Left forelimb (tissue), 1 donor: Measurements from ENCODE around the gene ZNF41.

ENCODE experiments used
- DNase-seq: peaks from one replicate; pipeline ENCODE4 v3.0.0-alpha.2; 2018; ENCODE audit warnings: low spot score

The ZNF41 gene

GRCh38 chrX:47489507-47490275 is 6.7 kb upstream of the ZNF41 start:
- DNase-seq, result no peak

- DNase-seq, result no peak
These were observed 1.9 kb upstream of the ZNF41 start for GRCh38 chrX:47484885-47485284.

- peak; percentile 64 for DNase-seq
These were observed 565 bp upstream of the ZNF41 start for GRCh38 chrX:47483306-47484268.

GRCh38 chrX:47482065-47482511 is 934 bp downstream of the ZNF41 start:
- DNase-seq, result no peak

GRCh38 chrX:47481160-47481559 is 1.9 kb downstream of the ZNF41 start:
- DNase-seq, result no peak

GRCh38 chrX:47480576-47480975 is 2.4 kb downstream of the ZNF41 start:
- DNase-seq, result no peak

- no peak for DNase-seq
These were observed 7.5 kb downstream of the ZNF41 start for GRCh38 chrX:47475476-47475875.

DNA sequence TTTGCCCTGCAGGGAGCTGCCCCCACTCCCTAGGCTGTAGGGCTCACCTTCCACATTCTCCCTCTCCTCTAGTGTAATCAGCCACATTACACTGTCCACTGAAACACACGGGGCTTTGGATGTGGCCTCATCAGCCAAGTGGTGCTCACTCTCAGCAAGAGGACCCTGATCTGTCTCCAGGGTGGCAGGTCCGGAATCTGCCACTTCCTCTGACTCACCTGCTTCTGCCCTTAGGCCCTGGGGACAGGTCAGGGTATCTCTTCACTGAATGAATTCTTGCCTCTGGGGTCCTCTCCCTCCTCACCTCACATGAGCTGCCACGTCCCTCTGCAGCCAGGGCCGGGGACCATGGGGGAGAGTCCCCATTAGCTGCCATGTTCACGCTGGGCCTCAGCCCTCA is 15.9 kb downstream of the ZNF41 start:
- DNase-seq, result no peak

DNA sequence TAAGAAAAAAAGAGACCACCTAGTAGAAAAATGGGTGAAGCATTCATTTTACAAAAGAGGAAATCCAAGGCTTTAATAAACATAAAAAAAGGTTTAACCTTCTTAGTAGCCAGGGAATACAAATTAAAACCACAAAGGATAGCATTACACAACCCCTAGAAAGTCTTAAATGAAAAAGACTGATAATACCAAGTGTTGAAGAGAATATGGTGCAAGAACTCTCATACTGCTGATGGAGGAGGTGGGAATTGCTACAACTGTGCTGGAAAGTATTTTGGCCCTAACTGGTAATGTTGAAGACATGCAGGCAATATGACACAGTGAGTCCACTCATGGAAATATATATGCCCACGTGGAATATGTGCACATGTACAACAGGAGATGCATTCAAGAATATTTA is 22.5 kb downstream of the ZNF41 start:
- no peak for DNase-seq

DNA sequence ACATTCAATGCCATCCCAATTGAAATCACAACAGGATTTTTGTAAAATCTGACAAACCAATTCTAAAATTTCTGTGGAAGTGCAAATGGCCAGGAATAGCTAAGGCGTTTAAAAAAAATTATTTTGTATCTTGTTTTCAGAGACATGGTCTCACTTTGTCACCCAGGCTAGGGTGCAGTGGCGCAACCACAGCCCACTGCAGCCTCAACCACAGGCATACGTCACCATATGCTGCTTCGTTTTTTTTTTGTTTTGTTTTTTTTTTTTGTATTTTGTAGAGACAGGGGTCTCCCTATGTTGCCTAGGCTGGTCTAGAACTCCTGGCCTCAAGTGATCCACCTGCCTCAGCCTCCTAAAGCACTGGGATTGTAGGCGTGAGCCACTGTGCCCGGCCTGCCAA is 24.5 kb downstream of the ZNF41 start:
- no peak for DNase-seq

DNA sequence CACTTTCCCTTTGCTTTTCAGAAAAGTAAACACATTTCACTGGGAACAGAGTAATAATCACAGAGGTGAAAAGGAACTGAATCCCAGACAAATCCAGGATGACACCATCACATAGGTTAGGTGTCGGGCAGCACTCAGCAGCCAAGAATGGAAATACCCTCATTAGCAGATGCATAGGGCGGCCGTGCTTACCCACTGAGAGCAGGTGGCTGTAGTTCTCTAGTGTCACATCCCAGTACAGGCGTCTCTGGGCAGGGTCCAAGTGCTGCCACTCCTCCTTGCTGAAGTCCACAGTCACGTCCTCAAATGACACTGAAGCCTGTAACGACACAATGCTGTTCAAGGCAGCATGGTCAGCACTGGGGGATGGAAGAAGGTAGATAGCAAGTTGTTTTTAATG is 26.9 kb downstream of the ZNF41 start:
- DNase-seq, result no peak

GRCh38 chrX:47452112-47452511 is 30.9 kb downstream of the ZNF41 start:
- no peak for DNase-seq

GRCh38 chrX:47448165-47448806 is 34.7 kb downstream of the ZNF41 start:
- no peak for DNase-seq

DNA sequence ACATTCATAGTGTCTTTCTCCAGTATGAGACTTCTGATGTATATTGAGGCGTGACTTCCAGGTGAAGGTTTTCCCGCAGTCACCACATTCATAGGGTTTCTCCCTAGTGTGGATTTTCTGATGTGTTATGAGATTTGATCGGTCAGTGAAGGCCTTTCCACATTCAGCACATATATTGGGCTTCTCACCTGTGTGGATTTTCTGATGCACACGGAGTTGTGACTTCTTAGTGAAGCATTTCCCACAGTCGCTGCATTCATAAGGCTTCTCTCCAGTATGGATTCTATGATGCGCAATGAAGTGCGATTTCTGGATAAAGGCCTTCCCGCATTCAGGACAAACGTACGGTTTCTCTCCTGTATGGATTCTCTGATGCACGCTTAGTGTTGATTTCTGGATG is 35.4 kb downstream of the ZNF41 start:
- no peak for DNase-seq

GRCh38 chrX:47446971-47447370 is 36.1 kb downstream of the ZNF41 start:
- no peak for DNase-seq

DNA sequence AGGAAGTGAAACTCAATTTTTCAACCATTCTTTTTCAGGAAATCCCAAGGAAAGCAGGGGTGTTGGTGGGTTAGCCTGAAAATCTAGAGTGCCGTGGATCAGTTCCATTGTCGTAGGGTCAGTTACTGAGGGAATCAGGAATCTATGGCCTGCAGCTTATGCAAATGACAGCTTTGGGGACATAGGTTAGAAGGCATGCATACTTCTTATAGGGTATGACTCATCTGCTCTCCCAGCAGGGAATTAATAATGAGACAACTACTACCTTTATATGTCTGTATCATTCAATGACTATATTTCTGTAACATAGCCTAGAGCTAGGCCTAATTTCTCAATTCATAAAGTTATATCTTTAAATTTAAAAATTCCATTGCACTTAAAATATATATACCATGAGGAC is 36.6 kb downstream of the ZNF41 start:
- DNase-seq, result no peak

DNA sequence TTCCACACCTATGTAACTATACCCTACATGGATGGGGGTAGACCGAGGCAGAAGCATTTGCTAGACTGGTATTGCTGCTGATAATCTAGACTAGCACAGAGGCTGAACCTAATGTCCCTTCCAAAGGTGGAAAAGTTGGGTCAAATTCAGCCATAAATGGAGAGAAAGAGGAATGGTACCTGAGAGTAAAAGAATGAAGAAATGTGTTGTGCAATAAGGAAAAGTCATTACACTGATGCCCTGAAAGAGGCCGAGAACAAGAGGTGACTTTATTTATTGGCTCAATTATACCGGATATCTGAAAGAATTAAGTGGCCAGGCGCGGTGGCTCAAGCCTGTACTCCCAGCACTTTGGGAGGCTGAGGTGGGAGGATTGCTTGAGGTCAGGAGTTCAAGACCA is 52.1 kb downstream of the ZNF41 start:
- no peak for DNase-seq

DNA sequence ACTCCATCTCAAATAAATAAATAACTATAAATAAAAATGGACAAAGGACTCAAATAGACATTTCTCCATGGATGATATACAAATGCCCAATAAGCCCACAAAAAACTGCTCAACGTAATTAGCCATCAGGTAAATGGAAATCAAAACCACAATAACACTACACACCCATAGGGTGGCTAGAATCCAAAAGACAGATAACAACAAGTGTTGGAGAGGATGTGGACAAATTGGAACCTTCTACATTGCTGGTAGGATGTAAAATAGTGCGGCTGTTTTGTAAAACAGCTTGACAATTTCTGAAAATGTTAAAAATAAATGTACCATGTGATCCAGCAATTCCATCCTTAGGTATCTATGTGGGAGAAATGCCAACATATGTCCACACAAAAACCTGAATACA is 60.6 kb downstream of the ZNF41 start:
- DNase-seq, result no peak

DNA sequence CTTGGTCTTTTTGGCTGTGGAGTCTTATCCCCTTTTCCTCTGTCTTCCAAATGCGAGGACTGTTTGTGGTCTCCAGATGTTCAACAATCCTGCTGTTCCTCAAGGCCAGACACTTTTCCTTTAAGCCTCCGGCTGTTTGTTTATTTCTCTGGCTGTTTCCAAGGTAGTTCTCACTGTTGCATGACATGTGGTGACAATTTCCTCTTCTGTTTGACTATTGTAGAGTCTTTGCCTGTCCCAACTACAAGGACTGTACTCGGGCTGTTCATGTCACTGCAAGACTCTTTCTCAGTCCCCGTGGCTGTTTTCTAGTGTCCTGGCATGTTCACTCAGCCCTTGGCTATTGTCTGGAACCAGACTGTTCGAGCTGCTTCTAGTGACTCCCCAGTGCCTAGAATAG is 62.1 kb downstream of the ZNF41 start:
- no peak for DNase-seq

DNA sequence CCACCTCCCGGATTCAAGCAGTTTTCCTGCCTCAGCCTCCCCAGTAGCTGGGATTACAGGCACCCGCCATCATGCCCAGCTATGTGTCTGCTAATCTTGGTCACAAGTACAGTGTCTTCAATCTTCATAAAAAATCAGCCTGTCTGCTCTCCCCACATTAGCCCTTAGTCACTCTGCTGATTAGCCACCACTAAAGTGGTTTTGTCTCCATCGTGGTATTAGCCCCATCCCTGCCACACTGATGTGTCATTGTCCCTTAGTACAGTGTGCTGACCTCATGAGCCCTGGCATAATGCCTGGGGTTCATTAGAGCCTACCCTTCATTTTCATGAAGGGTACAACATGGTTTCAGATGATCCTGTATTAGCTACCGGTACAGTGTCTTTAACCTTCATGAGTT is 62.8 kb downstream of the ZNF41 start:
- DNase-seq, result no peak

DNA sequence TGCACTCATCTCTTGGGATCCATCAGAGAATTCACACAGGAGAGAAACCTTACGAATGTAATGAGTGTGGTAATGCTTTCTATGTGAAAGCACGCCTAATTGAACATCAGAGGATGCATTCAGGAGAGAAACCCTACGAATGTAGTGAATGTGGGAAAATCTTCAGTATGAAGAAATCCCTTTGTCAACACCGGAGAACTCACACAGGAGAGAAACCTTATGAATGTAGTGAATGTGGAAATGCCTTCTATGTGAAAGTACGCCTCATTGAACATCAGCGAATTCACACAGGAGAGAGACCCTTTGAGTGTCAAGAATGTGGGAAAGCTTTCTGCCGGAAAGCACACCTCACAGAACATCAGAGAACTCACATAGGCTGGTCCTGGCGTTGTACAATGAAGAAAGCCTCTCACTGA is 69.8 kb downstream of the ZNF41 start:
- no peak for DNase-seq
